22Rv1 (cell line): ENCODE measurements around the gene SRSF4.

ENCODE experiments used
- ZFX ChIP-seq: fragments of 450-650 bp; IDR thresholded peaks from 2 replicates; pipeline ENCODE4 v1.6.1; 2017; ENCODE audit warnings: antibody characterized with exemption, borderline replicate concordance
- TF ChIP-seq, protein P1 (sequence below): fragments of 450-650 bp; IDR thresholded peaks from 2 replicates; pipeline ENCODE4 v1.5.1; 2017; ENCODE audit warnings: mild to moderate bottlenecking

DNA sequence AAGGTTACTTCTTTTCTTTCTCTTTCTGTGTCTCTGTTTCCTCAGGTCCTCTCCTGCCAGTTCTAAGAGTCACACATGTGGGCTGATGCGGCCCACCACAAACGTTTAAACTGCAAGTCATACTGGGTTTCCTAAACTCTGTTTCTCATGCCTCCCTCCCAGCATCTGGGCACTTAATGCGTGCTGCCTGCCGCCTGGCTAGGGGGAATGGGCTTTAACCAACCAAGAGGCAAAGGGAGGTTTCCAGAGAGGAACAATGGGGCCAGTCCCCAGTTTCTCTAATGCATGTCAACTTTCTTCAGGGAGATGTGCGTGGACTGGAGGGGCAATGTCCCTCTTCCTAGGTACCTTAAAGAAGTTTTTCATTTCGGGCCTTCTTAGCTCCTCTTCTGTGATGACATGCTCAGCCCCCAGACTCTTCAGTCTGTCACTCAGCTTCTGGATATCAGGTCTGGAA, 19.9 kb upstream of the SRSF4 start:
- TF ChIP-seq, protein P1, sequence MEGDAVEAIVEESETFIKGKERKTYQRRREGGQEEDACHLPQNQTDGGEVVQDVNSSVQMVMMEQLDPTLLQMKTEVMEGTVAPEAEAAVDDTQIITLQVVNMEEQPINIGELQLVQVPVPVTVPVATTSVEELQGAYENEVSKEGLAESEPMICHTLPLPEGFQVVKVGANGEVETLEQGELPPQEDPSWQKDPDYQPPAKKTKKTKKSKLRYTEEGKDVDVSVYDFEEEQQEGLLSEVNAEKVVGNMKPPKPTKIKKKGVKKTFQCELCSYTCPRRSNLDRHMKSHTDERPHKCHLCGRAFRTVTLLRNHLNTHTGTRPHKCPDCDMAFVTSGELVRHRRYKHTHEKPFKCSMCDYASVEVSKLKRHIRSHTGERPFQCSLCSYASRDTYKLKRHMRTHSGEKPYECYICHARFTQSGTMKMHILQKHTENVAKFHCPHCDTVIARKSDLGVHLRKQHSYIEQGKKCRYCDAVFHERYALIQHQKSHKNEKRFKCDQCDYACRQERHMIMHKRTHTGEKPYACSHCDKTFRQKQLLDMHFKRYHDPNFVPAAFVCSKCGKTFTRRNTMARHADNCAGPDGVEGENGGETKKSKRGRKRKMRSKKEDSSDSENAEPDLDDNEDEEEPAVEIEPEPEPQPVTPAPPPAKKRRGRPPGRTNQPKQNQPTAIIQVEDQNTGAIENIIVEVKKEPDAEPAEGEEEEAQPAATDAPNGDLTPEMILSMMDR, result no peak
- no peak for TF ChIP-seq ZFX
